SU-DHL-6 (cell line): ENCODE measurements around the gene LRRFIP1.
"Not testable (repeated sequence)": the region's sequence is repeated elsewhere in the genome, so short reads cannot be mapped to it uniquely, and the experiment has no call there.

Experiments
- CTCF ChIP-seq: fragments of 200-600 bp; sonication (generic); IDR thresholded peaks from one replicate; pipeline ENCODE4 v1.5.1; 2017; ENCODE audit warnings: antibody characterized with exemption, mild to moderate bottlenecking, low read length, moderate library complexity; ENCODE audit not compliant: insufficient read depth, poor library complexity, severe bottlenecking
- EZH2phosphoT487 ChIP-seq: fragments of 200-600 bp; sonication (generic), shearing (Covaris generic); conservative IDR thresholded peaks from 2 replicates; pipeline ENCODE4 v1.6.1; 2018; ENCODE audit warnings: mild to moderate bottlenecking, antibody characterized with exemption, low read length, moderate library complexity, mixed read lengths

DNA sequence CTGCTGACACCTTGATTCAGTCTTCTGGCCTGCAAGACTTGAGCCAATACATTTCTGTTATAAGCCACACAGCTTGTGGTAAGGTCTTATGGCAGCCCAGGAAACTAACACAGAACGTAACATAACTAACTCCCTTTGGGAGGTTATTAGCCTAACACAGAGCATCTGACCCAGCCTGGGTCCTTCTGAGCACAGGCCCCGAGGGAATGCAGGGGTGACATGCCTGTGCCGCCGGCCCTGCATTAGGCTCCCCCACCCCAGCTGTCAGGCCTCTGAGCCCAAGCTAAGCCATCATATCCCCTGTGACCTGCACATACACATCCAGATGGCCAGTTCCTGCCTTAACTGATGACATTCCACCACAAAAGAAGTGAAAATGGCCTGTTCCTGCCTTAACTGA, 20.9 kb upstream of the LRRFIP1 start:
- TF ChIP-seq CTCF, EZH2phosphoT487: not testable (repeated sequence)
